HUDEP-2 (cell line): ENCODE data around the gene DIP2A.

Experiments
- DNase-seq, 76 experiments: peaks; one replicate each; lab custom pipeline; 2025; ENCODE audit not compliant: unreplicated experiment in 76 of 76; lab: John Stamatoyannopoulos, UW

DIP2A gene

DNA sequence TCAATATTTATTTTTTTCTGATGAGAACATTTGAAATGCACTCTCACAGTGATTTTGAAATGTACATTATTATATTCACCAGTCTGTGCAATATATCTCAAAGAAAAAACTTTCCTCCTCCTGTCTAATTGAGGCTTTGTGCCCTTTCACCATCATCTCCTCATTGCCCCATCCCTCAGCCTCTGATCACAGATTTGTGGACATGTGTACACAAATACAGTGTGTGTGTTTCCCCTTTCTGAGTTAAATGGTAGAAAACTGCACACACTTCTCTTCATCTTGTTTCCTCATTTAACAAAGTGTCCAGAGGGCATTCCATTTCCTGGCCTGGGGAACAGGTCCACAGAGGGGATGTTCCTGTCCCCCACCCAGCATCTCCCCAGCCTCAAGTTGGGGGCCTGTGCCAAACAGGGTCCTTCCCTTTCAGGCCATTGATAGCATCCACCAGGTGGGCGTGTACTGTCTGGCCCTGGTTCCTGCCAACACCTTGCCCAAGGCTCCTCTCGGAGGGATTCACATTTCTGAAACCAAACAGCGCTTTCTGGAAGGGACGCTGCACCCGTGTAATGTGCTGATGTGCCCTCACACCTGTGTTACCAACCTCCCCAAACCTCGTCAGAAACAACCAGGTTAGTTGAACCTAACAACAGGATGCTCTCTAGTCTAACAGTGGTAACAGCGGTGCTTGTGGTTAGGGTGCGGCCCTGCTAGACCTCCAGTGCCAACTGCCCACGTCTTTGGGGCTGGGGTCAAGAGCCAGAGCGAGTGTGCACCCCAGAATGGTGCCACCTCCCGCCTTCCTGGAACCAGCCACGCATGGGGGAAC is 91.6 kb downstream of the DIP2A start:
- DNase-seq: no peak

DNA sequence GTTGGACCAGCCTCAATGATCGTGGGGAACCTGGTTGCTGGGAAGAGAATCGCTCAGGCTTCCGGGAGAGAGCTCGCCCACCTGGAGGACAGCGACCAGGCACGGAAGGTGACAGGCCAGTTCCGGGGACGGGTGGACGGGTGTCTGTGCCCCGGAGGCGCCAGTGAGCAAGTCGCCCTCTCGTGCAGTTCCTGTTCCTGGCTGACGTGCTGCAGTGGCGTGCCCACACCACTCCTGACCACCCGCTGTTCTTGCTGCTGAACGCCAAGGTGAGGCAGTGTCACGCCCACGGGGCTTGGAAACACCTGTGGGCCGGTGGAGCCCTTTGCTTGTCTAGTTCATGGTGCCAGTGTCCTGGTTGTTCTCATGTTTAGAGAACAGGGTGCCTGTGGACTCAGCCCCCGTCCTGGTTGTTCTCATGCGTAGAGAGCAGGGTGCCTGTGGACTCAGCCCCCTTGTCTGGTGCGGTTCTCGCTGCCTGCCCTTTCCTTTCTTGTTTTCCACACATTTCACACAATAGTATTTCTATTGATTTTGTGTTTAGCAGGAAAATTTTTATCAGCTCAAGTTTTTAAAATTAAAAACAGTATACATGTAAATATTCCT is 93.0 kb downstream of the DIP2A start:
- DNase-seq: no peak

DNA sequence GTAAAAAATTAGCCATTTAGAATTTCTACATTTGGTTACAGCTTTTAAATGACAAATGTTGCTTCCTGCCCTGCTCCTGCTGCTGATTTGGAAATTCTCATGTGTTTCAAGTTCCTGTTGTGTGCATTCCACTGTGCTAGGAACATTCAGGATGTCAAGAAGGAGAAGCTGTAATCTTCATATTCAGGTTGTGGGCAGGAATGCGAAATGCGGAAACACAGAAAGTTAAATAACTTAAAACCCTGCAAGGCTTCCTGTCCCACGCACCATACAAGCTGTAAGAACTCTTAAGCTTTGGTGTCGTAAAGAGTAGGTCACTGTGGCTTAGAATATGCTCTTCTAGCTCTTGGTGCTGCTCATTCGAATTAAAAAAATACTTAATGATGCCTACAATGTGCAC is 93.6 kb downstream of the DIP2A start:
- no peak for DNase-seq

DNA sequence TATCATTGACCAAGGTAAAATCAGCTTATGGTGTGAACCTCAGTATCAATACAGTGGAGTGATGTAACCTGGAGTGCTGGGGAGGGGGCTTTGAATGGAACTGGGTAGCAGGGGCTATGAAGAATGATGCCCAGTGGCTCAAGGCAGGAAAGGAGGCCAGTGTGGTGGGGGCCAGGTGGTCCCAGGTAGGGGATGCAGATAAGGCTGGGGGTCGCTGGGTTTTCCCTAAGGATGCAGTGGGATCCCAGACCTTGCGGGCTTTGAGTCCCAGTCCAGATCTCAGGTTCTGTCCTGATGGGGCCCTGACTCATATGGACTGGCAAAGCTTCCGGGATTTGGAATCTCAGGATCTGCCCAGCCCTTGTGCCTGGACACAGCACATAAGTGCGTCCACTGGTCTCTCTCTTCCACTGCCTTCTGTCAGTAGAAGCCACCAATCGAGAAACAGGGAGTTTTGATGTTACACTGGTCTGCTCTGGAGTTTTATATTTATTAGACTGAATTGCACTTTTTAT is 94.2 kb downstream of the DIP2A start:
- no peak for DNase-seq

DNA sequence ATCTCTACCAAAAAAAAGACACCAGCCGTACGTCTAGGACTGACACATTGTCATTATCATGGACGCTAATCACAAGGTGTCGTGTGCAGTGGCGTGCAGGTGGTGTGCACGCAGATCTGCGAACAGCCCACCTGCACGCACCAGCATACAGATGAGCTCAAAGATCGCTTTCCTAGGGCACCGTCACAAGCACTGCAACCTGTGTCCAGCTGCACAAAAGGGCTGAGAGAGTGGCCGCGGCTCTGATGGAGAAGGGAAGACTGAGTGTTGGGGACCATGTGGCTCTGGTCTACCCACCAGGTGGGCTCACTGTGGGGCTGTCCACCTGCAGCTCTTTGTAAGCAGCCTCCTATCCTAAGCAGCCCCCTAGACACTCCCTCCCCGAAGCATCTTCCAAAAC is 95.3 kb downstream of the DIP2A start:
- no peak for DNase-seq

DNA sequence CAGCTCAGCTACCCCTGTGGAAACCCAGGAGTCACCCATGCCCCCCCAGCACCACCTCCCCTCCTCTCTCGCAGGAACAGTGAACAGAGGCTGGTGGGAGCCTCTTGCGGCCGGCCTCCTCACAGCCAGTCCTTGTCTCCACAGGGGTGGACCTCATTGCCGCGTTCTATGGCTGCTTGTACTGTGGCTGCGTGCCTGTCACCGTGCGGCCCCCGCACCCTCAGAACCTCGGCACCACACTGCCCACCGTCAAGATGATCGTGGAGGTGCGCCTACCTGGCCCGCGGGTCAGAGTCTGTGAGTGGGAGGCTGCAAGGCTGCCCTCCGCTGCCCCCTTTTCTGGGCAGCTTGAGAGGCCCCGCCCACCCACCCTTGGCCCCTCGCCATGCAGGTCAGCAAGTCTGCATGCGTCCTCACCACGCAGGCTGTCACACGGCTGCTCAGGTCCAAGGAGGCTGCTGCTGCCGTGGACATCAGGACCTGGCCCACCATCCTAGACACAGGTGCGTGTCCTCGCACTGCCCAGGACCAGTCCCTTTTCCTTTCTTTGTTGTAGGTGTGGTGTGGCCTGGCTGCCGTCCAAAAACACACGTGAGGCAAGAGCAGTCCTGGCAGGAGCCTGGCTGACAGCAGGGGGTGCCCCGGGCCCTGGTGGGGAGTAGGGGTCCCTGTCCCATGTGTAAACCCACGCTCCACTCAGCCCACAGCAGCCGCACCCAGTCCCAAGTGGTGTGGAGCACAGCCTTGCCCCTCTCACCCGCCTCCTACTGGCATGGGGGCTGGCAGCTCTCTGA is 95.9 kb downstream of the DIP2A start:
- no peak for DNase-seq

DNA sequence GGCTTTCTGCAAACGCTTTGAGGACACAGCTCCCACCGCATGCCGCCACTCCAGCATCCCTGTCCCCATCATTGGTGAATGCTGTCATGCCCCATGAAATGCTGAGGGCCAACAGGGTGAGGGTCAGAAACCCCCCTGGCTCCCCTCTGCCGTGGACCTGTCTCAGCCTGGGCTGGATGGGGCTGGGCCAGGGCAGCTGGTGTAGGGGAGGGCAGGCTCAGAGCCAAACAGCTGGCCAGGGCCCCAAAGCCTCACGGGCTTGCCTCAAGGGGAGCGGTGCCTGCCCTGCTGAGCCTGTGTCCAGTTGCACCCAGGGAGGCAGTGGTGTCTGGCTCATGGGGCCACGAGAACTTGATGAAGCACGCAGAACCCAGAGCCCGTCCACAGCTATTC is 96.5 kb downstream of the DIP2A start:
- no peak for DNase-seq

DNA sequence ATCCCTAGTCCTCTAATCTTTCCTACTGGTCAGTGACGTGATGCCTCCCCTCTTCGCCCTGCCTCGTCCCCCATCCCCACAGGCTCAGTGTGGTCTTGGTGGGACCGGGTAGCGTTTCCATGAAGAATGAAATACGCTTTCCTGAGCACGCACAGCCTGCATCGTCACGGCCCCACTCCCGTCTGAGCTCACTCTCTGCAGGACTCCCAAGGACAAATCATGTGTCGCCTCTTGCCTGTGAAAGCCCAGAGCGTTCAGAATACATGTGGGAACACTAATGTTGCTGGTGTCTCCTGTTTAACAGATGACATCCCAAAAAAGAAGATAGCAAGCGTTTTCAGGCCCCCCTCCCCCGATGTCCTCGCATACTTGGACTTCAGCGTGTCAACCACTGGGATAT is 97.0 kb downstream of the DIP2A start:
- no peak for DNase-seq

DNA sequence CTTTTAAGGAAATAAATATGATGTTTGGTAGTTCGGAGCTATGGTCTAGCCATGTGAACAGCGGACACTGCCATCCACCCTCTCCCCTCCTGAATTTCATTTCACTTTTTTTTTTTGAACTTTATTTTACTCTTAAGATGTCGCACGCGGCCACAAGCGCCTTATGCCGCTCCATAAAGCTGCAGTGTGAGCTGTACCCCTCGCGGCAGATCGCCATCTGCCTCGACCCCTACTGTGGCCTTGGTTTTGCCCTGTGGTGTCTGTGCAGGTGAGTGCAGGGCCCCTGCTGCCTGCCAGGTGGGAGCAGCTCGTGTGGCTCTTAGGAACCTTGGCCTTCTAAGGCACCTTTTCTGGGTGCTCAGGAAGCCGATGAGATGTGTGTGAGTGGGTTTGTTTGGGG is 98.1 kb downstream of the DIP2A start:
- DNase-seq: no peak

DNA sequence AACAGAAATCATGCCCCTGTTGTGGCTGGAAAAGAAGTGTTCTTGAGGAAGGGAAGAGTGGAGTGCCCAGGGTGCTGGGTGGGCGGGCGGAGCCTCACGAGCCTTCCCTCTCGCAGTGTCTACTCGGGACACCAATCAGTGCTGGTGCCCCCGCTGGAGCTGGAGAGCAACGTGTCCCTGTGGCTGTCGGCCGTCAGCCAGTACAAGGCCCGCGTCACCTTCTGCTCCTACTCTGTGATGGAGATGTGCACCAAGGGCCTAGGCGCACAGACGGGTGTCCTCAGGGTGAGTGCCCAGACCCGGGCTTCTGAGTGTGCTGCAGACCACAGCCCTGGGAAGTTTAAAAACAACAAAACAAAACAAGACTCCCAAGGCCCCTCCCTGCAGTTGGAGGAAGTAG is 98.8 kb downstream of the DIP2A start:
- no peak for DNase-seq

DNA sequence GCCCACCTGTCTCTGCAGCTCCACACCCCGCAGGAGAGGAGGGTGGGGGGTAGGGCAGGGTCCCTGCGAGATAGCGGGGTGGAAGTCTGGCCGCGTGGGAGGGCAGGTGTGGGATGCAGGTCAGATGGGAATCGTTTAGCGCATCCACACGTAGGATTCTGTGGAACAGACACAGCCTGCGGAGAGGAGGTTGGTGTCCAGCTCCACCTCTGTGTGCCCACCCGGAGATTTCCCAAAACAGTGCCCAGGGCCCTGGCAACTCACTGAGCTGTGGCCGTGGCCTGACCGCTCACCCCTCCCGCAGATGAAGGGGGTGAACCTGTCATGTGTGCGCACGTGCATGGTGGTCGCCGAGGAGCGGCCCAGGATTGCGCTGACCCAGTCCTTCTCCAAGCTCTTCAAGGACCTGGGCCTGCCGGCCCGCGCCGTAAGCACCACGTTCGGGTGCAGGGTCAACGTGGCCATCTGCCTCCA is 99.3 kb downstream of the DIP2A start:
- DNase-seq: no peak

DNA sequence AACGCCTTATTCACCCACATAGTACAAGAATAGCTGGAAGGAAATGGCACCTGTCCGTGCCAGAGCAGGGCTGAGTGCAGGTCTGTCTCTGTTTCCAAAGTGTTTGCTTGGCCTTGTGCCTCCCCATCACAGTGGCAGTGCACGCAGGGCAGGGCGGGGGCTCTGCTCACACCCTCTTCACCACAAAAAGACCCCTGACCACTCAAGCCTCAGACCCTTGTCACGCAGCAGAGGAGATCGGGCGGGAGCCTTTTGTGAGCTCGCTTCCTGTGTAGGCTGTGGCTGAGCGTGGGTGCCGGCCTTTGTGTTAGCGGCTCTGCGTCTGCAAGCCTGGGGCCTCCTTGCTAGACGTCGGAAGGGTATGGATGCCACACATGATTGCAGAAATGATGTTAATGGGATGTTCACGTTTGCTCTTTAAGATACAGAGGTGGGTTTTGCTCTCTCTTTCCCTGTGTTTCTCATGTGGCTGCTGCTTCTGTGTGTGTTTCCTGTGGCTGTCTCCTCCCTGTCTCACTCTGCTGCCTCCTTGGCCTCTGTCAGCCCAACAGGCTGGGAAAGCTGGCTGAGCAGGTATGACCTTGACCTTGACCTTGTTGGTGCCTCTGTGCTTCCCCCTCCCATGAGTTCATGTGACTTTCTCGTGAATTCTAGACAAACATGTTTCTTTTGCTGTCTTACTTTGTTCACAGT is 100.7 kb downstream of the DIP2A start:
- DNase-seq: no peak

DNA sequence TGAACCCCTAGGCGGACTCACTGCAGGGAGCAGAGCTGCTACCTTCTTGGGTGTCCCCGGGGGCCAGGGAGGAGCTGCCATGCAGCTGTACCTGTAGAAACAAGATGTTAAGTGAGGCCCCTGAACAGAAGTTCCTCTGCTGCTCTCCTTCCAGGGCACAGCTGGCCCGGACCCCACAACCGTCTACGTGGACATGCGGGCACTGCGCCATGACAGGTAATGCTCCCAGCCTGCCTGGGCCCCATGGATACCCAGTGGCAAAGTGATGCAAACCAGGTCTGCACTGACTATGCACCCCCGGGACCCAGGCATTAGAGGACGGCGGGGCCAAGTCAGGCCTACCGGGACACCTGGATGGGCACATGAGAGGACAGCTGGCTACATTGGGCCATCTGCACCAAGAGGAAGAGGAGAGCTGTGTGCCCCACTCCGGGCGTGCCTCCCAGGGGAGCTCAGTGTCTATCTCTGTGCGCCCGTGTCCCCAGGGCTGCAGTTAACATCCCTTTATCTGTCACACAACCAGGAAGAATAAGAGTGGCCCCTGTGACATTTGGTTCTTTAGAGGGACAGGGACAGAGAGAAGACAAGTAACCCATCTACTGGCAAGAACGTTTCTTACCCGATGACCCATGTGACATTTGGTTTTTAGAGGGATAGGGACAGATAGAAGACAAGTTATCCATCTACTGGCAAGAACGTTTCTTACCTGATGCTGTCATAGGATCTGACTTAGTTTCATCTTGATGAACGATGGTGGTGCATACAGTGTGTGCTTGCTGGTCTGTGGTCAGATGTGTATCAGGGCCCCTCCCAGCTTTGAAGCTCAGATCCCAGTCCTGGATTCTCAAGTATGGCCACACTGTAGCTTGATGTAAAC is 102.1 kb downstream of the DIP2A start:
- DNase-seq: no peak

DNA sequence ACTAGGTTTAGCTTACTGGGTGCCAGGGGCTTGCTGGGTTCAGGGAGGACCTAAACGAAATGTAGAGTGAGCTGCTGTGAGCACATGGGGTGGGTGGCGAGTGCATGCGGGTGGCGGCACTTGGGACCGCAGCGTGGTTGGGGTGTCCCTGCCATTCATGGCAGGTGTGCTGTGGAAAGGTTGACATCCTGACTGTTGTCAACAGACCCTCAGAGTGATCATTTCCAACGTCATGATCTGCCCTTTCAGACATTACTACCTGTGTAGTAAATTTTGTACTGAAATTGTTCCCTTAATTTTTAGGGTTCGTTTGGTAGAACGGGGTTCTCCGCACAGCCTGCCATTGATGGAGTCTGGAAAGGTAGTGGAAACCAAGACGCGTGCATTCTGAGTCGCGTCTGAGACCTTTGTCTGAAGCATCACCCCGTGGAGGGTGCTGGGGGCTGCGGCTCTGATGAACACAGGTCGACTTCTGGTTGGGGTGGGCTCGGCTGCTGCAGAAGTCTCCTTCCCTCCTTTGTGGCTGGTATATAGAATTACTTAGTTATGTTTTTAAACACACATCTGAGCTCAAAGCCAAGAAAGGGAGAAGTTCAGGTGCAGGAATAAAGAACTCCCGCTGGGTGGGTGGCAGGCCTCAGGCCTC is 102.9 kb downstream of the DIP2A start:
- no peak for DNase-seq

DNA sequence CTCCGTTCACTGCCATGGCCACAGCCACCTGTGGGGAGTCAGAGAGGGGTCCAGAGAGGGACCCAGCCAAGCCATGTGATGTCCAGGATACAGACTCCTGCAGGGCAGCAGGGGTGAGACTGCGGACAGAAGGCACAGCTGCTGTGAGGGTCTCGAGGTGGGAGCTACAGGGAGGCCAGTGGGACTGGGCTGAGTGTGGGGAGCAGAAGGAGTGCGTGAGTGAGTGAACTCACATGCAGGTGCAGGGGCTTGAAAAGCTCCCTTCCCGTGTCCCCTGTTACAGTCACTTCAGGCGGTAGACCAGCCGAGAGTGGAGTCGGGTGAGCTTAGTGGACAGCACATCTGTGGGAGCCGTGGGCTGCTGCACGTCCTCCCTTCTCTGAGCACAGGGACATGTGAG is 103.8 kb downstream of the DIP2A start:
- DNase-seq: no peak

DNA sequence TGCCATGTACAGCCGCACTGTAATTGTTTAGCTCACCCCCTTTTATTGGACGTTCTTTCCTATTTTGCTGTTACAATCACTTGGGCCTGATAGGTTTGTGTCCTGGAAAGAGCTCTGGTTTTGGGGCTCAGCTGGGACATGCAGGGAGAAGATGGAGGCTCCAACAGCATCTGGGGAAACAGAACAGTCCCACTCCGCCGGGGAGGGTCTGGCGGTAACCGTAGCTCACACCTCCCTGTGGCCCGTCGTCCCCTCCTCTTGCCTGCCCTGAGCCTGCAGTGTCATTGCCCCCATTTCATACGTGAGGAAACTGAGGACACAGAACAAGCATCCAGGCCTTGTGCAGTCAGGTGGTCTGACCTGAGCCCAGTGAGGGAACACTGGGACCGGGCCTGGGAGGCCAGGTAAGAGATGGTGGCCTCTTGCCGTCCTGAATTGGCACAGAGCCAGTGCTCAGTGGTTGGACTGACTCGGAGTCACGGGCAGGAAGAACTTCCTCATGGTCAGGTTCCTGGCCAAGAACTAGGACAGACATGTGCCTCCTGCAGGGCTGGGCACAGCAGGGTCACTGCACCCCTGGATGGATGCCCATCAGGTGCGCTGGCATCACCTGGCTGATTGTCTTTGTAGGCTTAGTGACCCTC is 104.4 kb downstream of the DIP2A start:
- DNase-seq: no peak

DNA sequence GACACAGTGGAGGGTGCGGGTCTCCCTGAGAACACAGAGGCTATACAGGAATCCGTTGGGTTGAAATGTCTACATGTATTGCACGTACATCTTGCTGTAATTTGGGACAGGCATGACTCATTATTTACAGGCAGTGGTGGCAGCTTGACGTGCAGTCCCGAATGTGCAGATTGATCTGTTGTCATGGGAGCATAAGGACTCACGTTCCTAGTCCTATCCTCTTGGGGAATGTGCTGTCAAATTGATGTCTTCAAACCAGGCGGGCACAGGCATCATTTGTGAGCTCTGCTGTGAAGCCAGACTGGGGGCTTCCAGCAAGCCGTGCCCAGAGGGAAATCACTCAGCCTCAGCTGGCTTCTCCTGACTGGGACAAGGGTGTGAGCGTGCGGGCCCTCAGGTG is 105.7 kb downstream of the DIP2A start:
- no peak for DNase-seq

DNA sequence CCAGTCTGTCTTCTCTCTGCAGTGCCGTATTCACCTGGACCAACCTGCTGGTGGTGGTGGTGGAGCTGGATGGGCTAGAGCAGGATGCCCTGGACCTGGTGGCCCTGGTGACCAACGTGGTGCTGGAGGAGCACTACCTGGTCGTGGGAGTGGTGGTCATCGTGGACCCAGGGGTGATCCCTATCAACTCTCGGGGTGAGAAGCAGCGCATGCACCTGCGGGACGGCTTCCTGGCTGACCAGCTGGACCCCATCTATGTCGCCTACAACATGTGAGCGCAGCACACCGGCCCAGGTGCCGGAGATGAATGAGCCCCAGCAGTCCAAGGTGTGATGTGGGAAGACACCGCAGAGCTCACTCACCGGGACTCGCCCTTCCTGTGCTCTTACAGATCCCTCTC is 108.7 kb downstream of the DIP2A start:
- DNase-seq: no peak

DNA sequence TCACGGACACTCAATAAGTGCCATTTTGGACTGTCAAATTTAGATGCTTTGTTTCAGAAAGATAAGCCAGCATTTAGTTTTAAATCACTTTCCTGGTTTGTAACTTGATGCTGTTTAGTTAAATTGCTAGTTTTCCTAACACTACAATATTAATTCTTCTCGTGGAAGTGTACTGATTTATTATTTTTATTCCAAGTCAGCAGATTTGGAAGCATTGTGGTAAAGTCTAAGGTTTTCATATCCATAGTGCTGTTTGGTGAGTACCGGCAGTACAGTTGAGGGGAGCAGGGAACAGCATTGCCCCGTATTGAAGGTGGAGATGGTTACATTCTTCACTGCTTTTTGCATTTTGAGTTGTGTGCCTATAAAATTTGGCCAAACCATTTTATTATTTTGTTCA is 109.9 kb downstream of the DIP2A start:
- no peak for DNase-seq
